HepG2 (cell line): ENCODE measurements around the gene KRI1. TPM values are rescaled to one million over a fixed set of nuclear protein-coding genes. Genes with fewer than 3 reads are reported as not detected.

Experiments
- ARID2 ChIP-seq: sonication (generic); formaldehyde crosslinking; IDR thresholded peaks from 2 replicates; pipeline ENCODE4 v1.8.1; 2022; ENCODE audit warnings: mild to moderate bottlenecking, missing genetic modification reagents, borderline replicate concordance
- ARID4A ChIP-seq: sonication (generic); formaldehyde crosslinking; IDR thresholded peaks from 2 replicates; pipeline ENCODE4 v1.5.0; 2020; ENCODE audit warnings: mild to moderate bottlenecking, missing genetic modification reagents, borderline replicate concordance
- CHD2 ChIP-seq: IDR thresholded peaks from 2 replicates; pipeline ENCODE4 v1.6.1; 2011; ENCODE audit warnings: low read depth, low read length, improper control_type of control experiment
- CREM ChIP-seq, 2 experiments: sonication (generic) in 1 of 2; formaldehyde crosslinking in 1 of 2; IDR thresholded peaks; 2 replicates each; pipeline versions ENCODE4 v1.4.0 to v1.6.1; 2016 to 2020; ENCODE audit warnings: antibody characterized with exemption in 1 of 2, mild to moderate bottlenecking in 1 of 2, missing genetic modification reagents in 1 of 2
- DMAP1 ChIP-seq: IDR thresholded peaks from 2 replicates; pipeline ENCODE4 v1.6.1; 2016
- FOXJ3 ChIP-seq: sonication (generic); formaldehyde crosslinking; IDR thresholded peaks from 2 replicates; pipeline ENCODE4 v1.4.0; 2020; ENCODE audit warnings: missing genetic modification reagents, mild to moderate bottlenecking, borderline replicate concordance
- FUBP1 ChIP-seq: sonication (generic); formaldehyde crosslinking; IDR thresholded peaks from 2 replicates; pipeline ENCODE4 v1.5.1; 2020; ENCODE audit warnings: missing genetic modification reagents, mild to moderate bottlenecking, borderline replicate concordance
- KLF16 ChIP-seq, 2 experiments: sonication (generic) in 1 of 2; formaldehyde crosslinking in 1 of 2; IDR thresholded peaks; 2 replicates each; pipeline versions ENCODE4 v1.6.1 to v1.8.0; 2016 to 2023; ENCODE audit warnings: missing genetic modification reagents in 2 of 2, missing compliant biosample characterization in 1 of 2
- MTA1 ChIP-seq: sonication (generic); formaldehyde crosslinking; IDR thresholded peaks from 2 replicates; pipeline ENCODE4 v1.4.0; 2020; ENCODE audit warnings: missing genetic modification reagents, mild to moderate bottlenecking, borderline replicate concordance
- RARG ChIP-seq: sonication (generic); formaldehyde crosslinking; IDR thresholded peaks from 2 replicates; pipeline ENCODE4 v1.4.0; 2020; ENCODE audit warnings: low read depth, mild to moderate bottlenecking, missing genetic modification reagents
- RBM22 ChIP-seq: fragments of 200-400 bp; formaldehyde crosslinking; optimal IDR thresholded peaks from 2 replicates; pipeline ENCODE3; 2017; ENCODE audit warnings: mild to moderate bottlenecking, low read length, moderate library complexity
- REPIN1 ChIP-seq: sonication (generic); formaldehyde crosslinking; IDR thresholded peaks from 2 replicates; pipeline ENCODE4 v1.8.0; 2022; ENCODE audit warnings: missing genetic modification reagents, low read depth, mild to moderate bottlenecking, borderline replicate concordance
- SALL2 ChIP-seq: sonication (generic); formaldehyde crosslinking; IDR thresholded peaks from 2 replicates; pipeline ENCODE4 v1.8.1; 2023; ENCODE audit warnings: mild to moderate bottlenecking, missing genetic modification reagents, inconsistent platforms
- SOX6 ChIP-seq, 2 experiments: fragments of 450-650 bp in 1 of 2; sonication (generic) in 1 of 2; formaldehyde crosslinking in 1 of 2; IDR thresholded peaks; 2 replicates each; pipeline versions ENCODE4 v1.4.0 to v1.6.1; 2017 to 2020; ENCODE audit warnings: antibody characterized with exemption in 1 of 2, mild to moderate bottlenecking in 1 of 2, missing genetic modification reagents in 1 of 2
- XRCC5 ChIP-seq: fragments of 200-400 bp; formaldehyde crosslinking; optimal IDR thresholded peaks from 2 replicates; pipeline ENCODE3; 2017; ENCODE audit warnings: mild to moderate bottlenecking, low read length
- ZBTB37 ChIP-seq: sonication (generic); formaldehyde crosslinking; IDR thresholded peaks from 2 replicates; pipeline ENCODE4 v1.4.0; 2020; ENCODE audit warnings: mild to moderate bottlenecking, missing genetic modification reagents
- ZBTB38 ChIP-seq: sonication (generic); formaldehyde crosslinking; IDR thresholded peaks from 2 replicates; pipeline ENCODE4 v1.5.1; 2020; ENCODE audit warnings: mild to moderate bottlenecking, missing genetic modification reagents
- ZNF576 ChIP-seq: sonication (generic); formaldehyde crosslinking; IDR thresholded peaks from 2 replicates; pipeline ENCODE4 v1.4.0; 2020; ENCODE audit warnings: mild to moderate bottlenecking, missing genetic modification reagents
- ZNF703 ChIP-seq: sonication (generic); formaldehyde crosslinking; IDR thresholded peaks from 2 replicates; pipeline ENCODE4 v1.5.1; 2020; ENCODE audit warnings: missing genetic modification reagents, mild to moderate bottlenecking, moderate library complexity, borderline replicate concordance
- ZNF891 ChIP-seq: sonication (generic); formaldehyde crosslinking; IDR thresholded peaks from 2 replicates; pipeline ENCODE4 v1.5.0; 2020; ENCODE audit warnings: mild to moderate bottlenecking, missing genetic modification reagents
- polyA plus RNA-seq, 8 experiments: library from polyadenylated mRNA; depleted of rRNA in 3 of 8; stranded (reverse) in 7 of 8; unstranded in 1 of 8; fragments of >200 nt; fragmentation: Illumina TruSeq in 4 of 8; extraction: Trizol in 4 of 8; gene quantifications; 2 replicates each; pipeline versions ENCODE4 v1.2.1 to v1.2.3, GENCODE V29; 2011 to 2016; ENCODE audit warnings: low read depth in 4 of 8, missing spikeins in 1 of 8, mixed read lengths in 1 of 8; ENCODE audit not compliant: insufficient read depth in 1 of 8
- total RNA-seq, 5 experiments: library from RNA; depleted of rRNA; stranded (reverse); fragments of >200 nt; fragmentation: Illumina TruSeq; extraction: Trizol; gene quantifications; 2 replicates each; pipeline ENCODE4 v1.2.3, GENCODE V29; 2016; ENCODE audit warnings: low read depth in 1 of 5

KRI1 gene
- total and polyA plus RNA-seq, 2 of the 13 experiments (the other 11 are each of a cell fraction or from before 2014, with no cell fraction given), result 9.1 to 11.7 TPM

- TF ChIP-seq RARG (CRISPR knock-in tag) (no peak), ZNF576 (CRISPR knock-in tag) (no peak), ARID2 (no peak), MTA1 (CRISPR knock-in tag) (no peak), ZBTB37 (no peak), ARID4A (CRISPR knock-in tag) (peak; percentile 93), RBM22 (no peak), CREM (IDR thresholded peaks at IDR 0.05) (no peak), CREM (CRISPR knock-in tag; IDR thresholded peaks at IDR 0.05) (no peak), CHD2 (no peak), XRCC5 (peak; percentile 56), KLF16 (CRISPR knock-in tag; IDR thresholded peaks at IDR 0.05) (peak in 1 of 2 experiments; percentile 98; a peak in 2 of 4 replicates), SALL2 (CRISPR knock-in tag) (no peak; the same call in 1 of the 2 replicates), ZNF891 (CRISPR knock-in tag) (peak; percentile 96), FUBP1 (no peak), ZBTB38 (peak; percentile 94), DMAP1 (CRISPR knock-in tag) (peak; percentile 87), ZNF703 (CRISPR knock-in tag) (no peak; the same call in 1 of the 2 replicates), SOX6 (IDR thresholded peaks at IDR 0.05) (no peak), SOX6 (CRISPR knock-in tag; IDR thresholded peaks at IDR 0.05) (0 out of 2 replicates have a peak, but pooled peaks have one; percentile 65), REPIN1 (CRISPR knock-in tag) (peak; percentile 33; the same call in 1 of the 2 replicates), FOXJ3 (no peak)
Observed at GRCh38 chr19:10565567-10566407, at the start of gene KRI1 (continued).
